HepG2 (cell line): ENCODE measurements around the gene POU2AF2. TPM values are rescaled to one million over a fixed set of nuclear protein-coding genes. Genes with fewer than 3 reads are reported as not detected.
A peak's percentile ranks its signal among the peaks of the same experiment; 100 is the strongest.

Source experiments
- FOXC1 ChIP-seq: sonication (generic); formaldehyde crosslinking; IDR thresholded peaks from 2 replicates; pipeline ENCODE4 v1.8.0; 2022; ENCODE audit warnings: mild to moderate bottlenecking, missing genetic modification reagents, borderline replicate concordance
- MED8 ChIP-seq: sonication (generic); formaldehyde crosslinking; IDR thresholded peaks from 2 replicates; pipeline ENCODE4 v1.8.1; 2023; ENCODE audit warnings: mild to moderate bottlenecking, missing genetic modification reagents; ENCODE audit not compliant: insufficient replicate concordance
- MEF2D ChIP-seq: sonication (generic); formaldehyde crosslinking; IDR thresholded peaks from 2 replicates; pipeline ENCODE4 v1.5.1; 2020; ENCODE audit warnings: mild to moderate bottlenecking, missing genetic modification reagents
- PHF8 ChIP-seq: sonication (generic); formaldehyde crosslinking; IDR thresholded peaks from 2 replicates; pipeline ENCODE4 v1.5.0; 2020; ENCODE audit warnings: missing genetic modification reagents
- SMYD3 ChIP-seq: sonication (generic); formaldehyde crosslinking; IDR thresholded peaks from 2 replicates; pipeline ENCODE4 v1.8.1; 2023; ENCODE audit warnings: mild to moderate bottlenecking, missing genetic modification reagents
- SP5 ChIP-seq: IDR thresholded peaks from 2 replicates; pipeline ENCODE4 v1.6.1; 2016; ENCODE audit warnings: low read depth, borderline replicate concordance
- YEATS2 ChIP-seq: sonication (generic); formaldehyde crosslinking; IDR thresholded peaks from 2 replicates; pipeline ENCODE4 v1.4.0; 2020; ENCODE audit warnings: missing genetic modification reagents, borderline replicate concordance
- ZFP37 ChIP-seq: sonication (generic); formaldehyde crosslinking; IDR thresholded peaks from 2 replicates; pipeline ENCODE4 v1.4.0; 2020; ENCODE audit warnings: missing genetic modification reagents, borderline replicate concordance
- ZNF121 ChIP-seq: sonication (generic); formaldehyde crosslinking; IDR thresholded peaks from 2 replicates; pipeline ENCODE4 v1.5.0; 2020; ENCODE audit warnings: mild to moderate bottlenecking, missing genetic modification reagents
- ZNF292 ChIP-seq: sonication (generic); formaldehyde crosslinking; IDR thresholded peaks from 2 replicates; pipeline ENCODE4 v1.8.1; 2022; ENCODE audit warnings: mild to moderate bottlenecking, low read depth, missing genetic modification reagents, borderline replicate concordance
- ZNF326 ChIP-seq: sonication (generic); formaldehyde crosslinking; IDR thresholded peaks from 2 replicates; pipeline ENCODE4 v1.4.0; 2020; ENCODE audit warnings: missing genetic modification reagents, borderline replicate concordance
- ZNF670 ChIP-seq: sonication (generic); formaldehyde crosslinking; IDR thresholded peaks from 2 replicates; pipeline ENCODE4 v1.8.0; 2022; ENCODE audit warnings: mild to moderate bottlenecking, missing genetic modification reagents, borderline replicate concordance
- polyA plus RNA-seq, 8 experiments: library from polyadenylated mRNA; depleted of rRNA in 3 of 8; stranded (reverse) in 7 of 8; unstranded in 1 of 8; fragments of >200 nt; fragmentation: Illumina TruSeq in 4 of 8; extraction: Trizol in 4 of 8; gene quantifications; 2 replicates each; pipeline versions ENCODE4 v1.2.1 to v1.2.3, GENCODE V29; 2011 to 2016; ENCODE audit warnings: low read depth in 4 of 8, missing spikeins in 1 of 8, mixed read lengths in 1 of 8; ENCODE audit not compliant: insufficient read depth in 1 of 8
- total RNA-seq, 5 experiments: library from RNA; depleted of rRNA; stranded (reverse); fragments of >200 nt; fragmentation: Illumina TruSeq; extraction: Trizol; gene quantifications; 2 replicates each; pipeline ENCODE4 v1.2.3, GENCODE V29; 2016; ENCODE audit warnings: low read depth in 1 of 5
- TF ChIP-seq, protein P1 (sequence below), 2 experiments: sonication (generic) in 1 of 2; formaldehyde crosslinking in 1 of 2; IDR thresholded peaks; 2 replicates each; pipeline versions ENCODE4 v1.4.0 to v1.6.1; 2016 to 2020; ENCODE audit warnings: borderline replicate concordance in 1 of 2, low read depth in 1 of 2, mild to moderate bottlenecking in 1 of 2, missing genetic modification reagents in 1 of 2
- TF ChIP-seq, protein P2 (sequence below): sonication (generic); formaldehyde crosslinking; IDR thresholded peaks from 2 replicates; pipeline ENCODE4 v1.9.0; 2022; ENCODE audit warnings: missing genetic modification reagents, mild to moderate bottlenecking, borderline replicate concordance
- TF ChIP-seq, protein P3 (sequence below): IDR thresholded peaks from 2 replicates; pipeline ENCODE4 v1.6.1; 2012; ENCODE audit warnings: low read length, improper control_type of control experiment
- TF ChIP-seq, protein P4 (sequence below): sonication (generic); formaldehyde crosslinking; IDR thresholded peaks from 2 replicates; pipeline ENCODE4 v1.8.0; 2022; ENCODE audit warnings: mild to moderate bottlenecking, missing genetic modification reagents

Gene POU2AF2
- total and polyA plus RNA-seq, 2 of the 13 experiments (the other 11 are each of a cell fraction or from before 2014, with no cell fraction given) = 0.11 TPM; not detected in 1

DNA sequence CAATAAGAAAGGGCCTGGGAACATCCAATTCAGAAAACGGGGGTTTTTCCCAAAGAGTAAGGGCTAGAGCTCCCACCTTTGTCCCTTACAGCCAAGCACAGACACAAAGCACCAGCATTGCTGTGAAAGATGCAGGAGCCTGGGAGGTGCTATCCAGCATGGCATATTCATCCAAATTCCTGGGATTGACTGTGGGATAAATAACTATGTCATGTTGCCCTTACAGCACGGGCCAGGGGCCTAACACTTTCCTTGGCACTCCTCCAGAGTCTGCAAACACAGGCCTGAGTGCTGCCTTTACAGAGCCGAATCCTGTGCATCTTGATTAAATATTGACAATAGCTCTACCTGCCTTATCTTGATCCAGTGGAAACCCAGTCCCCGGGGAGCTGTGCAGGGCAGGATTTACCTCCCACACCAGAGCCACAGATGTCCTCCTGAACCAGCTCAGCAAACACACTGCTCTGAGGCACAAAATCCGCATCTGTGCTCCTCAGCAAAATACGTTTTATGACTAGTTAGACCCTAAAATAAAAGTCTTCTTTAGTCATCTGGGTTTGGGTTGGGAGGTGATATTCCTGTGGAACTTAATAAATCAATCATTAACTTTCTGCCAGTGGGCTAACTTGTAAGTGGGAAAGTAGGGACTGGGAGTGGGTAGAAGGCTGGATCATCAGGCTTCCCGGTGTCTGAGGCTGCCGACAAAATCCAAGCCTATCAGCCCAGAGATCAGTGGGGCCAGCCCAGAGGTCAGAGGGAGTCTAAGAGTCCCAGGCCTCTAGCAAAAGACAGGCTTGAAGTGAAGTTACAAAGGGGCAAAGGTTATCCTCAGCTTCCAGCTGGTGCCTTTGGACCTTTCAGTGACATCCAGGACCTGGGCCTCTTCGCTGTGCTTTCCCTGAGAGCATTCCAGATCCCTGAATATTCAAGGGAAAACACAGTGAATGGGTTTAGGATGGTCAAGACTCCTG lies 89.3 kb downstream of the POU2AF2 start (continued):
- TF ChIP-seq, protein P1, sequence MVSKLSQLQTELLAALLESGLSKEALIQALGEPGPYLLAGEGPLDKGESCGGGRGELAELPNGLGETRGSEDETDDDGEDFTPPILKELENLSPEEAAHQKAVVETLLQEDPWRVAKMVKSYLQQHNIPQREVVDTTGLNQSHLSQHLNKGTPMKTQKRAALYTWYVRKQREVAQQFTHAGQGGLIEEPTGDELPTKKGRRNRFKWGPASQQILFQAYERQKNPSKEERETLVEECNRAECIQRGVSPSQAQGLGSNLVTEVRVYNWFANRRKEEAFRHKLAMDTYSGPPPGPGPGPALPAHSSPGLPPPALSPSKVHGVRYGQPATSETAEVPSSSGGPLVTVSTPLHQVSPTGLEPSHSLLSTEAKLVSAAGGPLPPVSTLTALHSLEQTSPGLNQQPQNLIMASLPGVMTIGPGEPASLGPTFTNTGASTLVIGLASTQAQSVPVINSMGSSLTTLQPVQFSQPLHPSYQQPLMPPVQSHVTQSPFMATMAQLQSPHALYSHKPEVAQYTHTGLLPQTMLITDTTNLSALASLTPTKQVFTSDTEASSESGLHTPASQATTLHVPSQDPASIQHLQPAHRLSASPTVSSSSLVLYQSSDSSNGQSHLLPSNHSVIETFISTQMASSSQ (IDR thresholded peaks at IDR 0.05; ENCODE audit: low read depth) = peak; percentile 82
- TF ChIP-seq, protein P1 (CRISPR knock-in tag; IDR thresholded peaks at IDR 0.05; ENCODE audit: borderline replicate concordance) = peak; percentile 95
- TF ChIP-seq SMYD3 (CRISPR knock-in tag) (no peak), PHF8 (CRISPR knock-in tag) (peak; percentile 45; the same call in 1 of the 2 replicates), ZNF121 (CRISPR knock-in tag) (peak; percentile 90), ZNF292 (CRISPR knock-in tag) (peak; percentile 88; the same call in 1 of the 2 replicates), MEF2D (CRISPR knock-in tag) (peak; percentile 63; the same call in 1 of the 2 replicates), ZNF670 (CRISPR knock-in tag) (0 out of 2 replicates have a peak, but pooled peaks have one; percentile 17), MED8 (peak; percentile 77), YEATS2 (no peak), FOXC1 (no peak; the same call in 1 of the 2 replicates), ZFP37 (0 out of 2 replicates have a peak, but pooled peaks have one; percentile 60), ZNF326 (CRISPR knock-in tag) (no peak), SP5 (peak; percentile 8; the same call in 1 of the 2 replicates)
- TF ChIP-seq, protein P2, sequence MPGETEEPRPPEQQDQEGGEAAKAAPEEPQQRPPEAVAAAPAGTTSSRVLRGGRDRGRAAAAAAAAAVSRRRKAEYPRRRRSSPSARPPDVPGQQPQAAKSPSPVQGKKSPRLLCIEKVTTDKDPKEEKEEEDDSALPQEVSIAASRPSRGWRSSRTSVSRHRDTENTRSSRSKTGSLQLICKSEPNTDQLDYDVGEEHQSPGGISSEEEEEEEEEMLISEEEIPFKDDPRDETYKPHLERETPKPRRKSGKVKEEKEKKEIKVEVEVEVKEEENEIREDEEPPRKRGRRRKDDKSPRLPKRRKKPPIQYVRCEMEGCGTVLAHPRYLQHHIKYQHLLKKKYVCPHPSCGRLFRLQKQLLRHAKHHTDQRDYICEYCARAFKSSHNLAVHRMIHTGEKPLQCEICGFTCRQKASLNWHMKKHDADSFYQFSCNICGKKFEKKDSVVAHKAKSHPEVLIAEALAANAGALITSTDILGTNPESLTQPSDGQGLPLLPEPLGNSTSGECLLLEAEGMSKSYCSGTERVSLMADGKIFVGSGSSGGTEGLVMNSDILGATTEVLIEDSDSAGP = peak; percentile 66
- TF ChIP-seq, protein P3, sequence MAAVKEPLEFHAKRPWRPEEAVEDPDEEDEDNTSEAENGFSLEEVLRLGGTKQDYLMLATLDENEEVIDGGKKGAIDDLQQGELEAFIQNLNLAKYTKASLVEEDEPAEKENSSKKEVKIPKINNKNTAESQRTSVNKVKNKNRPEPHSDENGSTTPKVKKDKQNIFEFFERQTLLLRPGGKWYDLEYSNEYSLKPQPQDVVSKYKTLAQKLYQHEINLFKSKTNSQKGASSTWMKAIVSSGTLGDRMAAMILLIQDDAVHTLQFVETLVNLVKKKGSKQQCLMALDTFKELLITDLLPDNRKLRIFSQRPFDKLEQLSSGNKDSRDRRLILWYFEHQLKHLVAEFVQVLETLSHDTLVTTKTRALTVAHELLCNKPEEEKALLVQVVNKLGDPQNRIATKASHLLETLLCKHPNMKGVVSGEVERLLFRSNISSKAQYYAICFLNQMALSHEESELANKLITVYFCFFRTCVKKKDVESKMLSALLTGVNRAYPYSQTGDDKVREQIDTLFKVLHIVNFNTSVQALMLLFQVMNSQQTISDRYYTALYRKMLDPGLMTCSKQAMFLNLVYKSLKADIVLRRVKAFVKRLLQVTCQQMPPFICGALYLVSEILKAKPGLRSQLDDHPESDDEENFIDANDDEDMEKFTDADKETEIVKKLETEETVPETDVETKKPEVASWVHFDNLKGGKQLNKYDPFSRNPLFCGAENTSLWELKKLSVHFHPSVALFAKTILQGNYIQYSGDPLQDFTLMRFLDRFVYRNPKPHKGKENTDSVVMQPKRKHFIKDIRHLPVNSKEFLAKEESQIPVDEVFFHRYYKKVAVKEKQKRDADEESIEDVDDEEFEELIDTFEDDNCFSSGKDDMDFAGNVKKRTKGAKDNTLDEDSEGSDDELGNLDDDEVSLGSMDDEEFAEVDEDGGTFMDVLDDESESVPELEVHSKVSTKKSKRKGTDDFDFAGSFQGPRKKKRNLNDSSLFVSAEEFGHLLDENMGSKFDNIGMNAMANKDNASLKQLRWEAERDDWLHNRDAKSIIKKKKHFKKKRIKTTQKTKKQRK = no peak
- TF ChIP-seq, protein P4, sequence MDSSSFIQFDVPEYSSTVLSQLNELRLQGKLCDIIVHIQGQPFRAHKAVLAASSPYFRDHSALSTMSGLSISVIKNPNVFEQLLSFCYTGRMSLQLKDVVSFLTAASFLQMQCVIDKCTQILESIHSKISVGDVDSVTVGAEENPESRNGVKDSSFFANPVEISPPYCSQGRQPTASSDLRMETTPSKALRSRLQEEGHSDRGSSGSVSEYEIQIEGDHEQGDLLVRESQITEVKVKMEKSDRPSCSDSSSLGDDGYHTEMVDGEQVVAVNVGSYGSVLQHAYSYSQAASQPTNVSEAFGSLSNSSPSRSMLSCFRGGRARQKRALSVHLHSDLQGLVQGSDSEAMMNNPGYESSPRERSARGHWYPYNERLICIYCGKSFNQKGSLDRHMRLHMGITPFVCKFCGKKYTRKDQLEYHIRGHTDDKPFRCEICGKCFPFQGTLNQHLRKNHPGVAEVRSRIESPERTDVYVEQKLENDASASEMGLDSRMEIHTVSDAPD (CRISPR knock-in tag) = peak; percentile 78; the same call in 1 of the 2 replicates
